Caco-2 (cell line): ENCODE data around the gene PPIE. TPM values are rescaled to one million over a fixed set of nuclear protein-coding genes. Genes with fewer than 3 reads are reported as not detected.
"Not testable (repeated sequence)": the region's sequence is repeated elsewhere in the genome, so short reads cannot be mapped to it uniquely, and the experiment has no call there.

Experiments
- BruUV-seq: library from RNA; stranded (reverse); fragments of 400-500 nt; replicated peaks from 2 replicates; lab custom pipeline; 2021; lab: Mats Ljungman, UMichigan
- CTCF ChIA-PET: fragments of 300-600 bp; sonication (Branson Sonifier 250); formaldehyde crosslinking; loops from one replicate; lab custom pipeline; 2022; ENCODE audit warnings: antibody characterized with exemption; lab: Charles Lee
- POLR2A ChIA-PET: fragments of 300-600 bp; sonication (Branson Sonifier 250); formaldehyde crosslinking; loops from one replicate; lab custom pipeline; 2022; ENCODE audit warnings: antibody characterized with exemption; lab: Charles Lee
- DNase-seq, 2 experiments: peaks; one replicate each; pipeline versions ENCODE4 v3.0.0 to v3.0.0-alpha.2; 2020 to 2022
- H3K27me3 ChIP-seq: replicated peaks from 2 replicates; pipeline ENCODE4 v1.6.0; 2011; ENCODE audit warnings: low read length; ENCODE audit not compliant: control insufficient read depth, insufficient read depth
- H3K36me3 ChIP-seq: 2 replicates; pipeline ENCODE4 v1.5.1; 2011; ENCODE audit warnings: low read length; ENCODE audit not compliant: control insufficient read depth, insufficient read depth
- H3K4me1 ChIP-seq: fragments of 250-450 bp; sonication (Bioruptor Pico); 2 replicates; pipeline ENCODE4 v1.5.1; 2020; ENCODE audit warnings: mild to moderate bottlenecking
- H3K4me3 ChIP-seq: 2 replicates; pipeline ENCODE4 v1.5.1; 2011; ENCODE audit warnings: low read depth, mild to moderate bottlenecking, control low read depth, low read length
- H3K9me3 ChIP-seq: fragments of 250-450 bp; sonication (Bioruptor Pico); 2 replicates; pipeline ENCODE4 v1.5.1; 2020; ENCODE audit warnings: mild to moderate bottlenecking, moderate library complexity
- H3K27ac Mint-ChIP-seq: one replicate; pipeline ENCODE4 v1.8.0; 2022; ENCODE audit warnings: mixed read lengths; ENCODE audit not compliant: unreplicated experiment
- H3K27me3 Mint-ChIP-seq: one replicate; pipeline ENCODE4 v1.8.0; 2022; ENCODE audit warnings: mixed read lengths; ENCODE audit not compliant: insufficient read depth, unreplicated experiment
- H3K36me3 Mint-ChIP-seq: one replicate; pipeline ENCODE4 v1.8.0; 2022; ENCODE audit warnings: mild to moderate bottlenecking, mixed read lengths; ENCODE audit not compliant: insufficient read depth, unreplicated experiment
- H3K4me1 Mint-ChIP-seq: one replicate; pipeline ENCODE4 v1.8.0; 2022; ENCODE audit warnings: low read depth, mixed read lengths; ENCODE audit not compliant: unreplicated experiment
- H3K4me3 Mint-ChIP-seq: one replicate; pipeline ENCODE4 v1.8.0; 2022; ENCODE audit warnings: mild to moderate bottlenecking, moderate library complexity, mixed read lengths; ENCODE audit not compliant: unreplicated experiment
- H3K9me3 Mint-ChIP-seq: one replicate; pipeline ENCODE4 v1.8.0; 2022; ENCODE audit warnings: mixed read lengths; ENCODE audit not compliant: unreplicated experiment
- CTCF ChIP-seq, 2 experiments: fragments of 200-600 bp in 1 of 2; IDR thresholded peaks; 1 replicate in 1 of 2; 2 replicates in 1 of 2; pipeline versions ENCODE4 v1.5.1 to v1.8.0; 2011 to 2022; ENCODE audit warnings: antibody characterized with exemption in 1 of 2, control low read depth in 1 of 2, inconsistent platforms in 1 of 2, low read depth in 1 of 2, low read length in 1 of 2, mild to moderate bottlenecking in 1 of 2, moderate library complexity in 1 of 2; ENCODE audit not compliant: insufficient read depth in 1 of 2, severe bottlenecking in 1 of 2, unreplicated experiment in 1 of 2
- intact Hi-C: fragments of 100-400 bp; cut with micrococcal nuclease; formaldehyde crosslinking; loops from one replicate; pipeline ENCODE4 v1.10.0; 2022; ENCODE audit not compliant: unreplicated experiment
- total RNA-seq: library from RNA; stranded (reverse); gene quantifications from 2 replicates; pipeline ENCODE4 v1.2.3, GENCODE V29; 2022

Gene PPIE
- total RNA-seq, 1 experiment from 2014 or later = 39.2 TPM

DNA sequence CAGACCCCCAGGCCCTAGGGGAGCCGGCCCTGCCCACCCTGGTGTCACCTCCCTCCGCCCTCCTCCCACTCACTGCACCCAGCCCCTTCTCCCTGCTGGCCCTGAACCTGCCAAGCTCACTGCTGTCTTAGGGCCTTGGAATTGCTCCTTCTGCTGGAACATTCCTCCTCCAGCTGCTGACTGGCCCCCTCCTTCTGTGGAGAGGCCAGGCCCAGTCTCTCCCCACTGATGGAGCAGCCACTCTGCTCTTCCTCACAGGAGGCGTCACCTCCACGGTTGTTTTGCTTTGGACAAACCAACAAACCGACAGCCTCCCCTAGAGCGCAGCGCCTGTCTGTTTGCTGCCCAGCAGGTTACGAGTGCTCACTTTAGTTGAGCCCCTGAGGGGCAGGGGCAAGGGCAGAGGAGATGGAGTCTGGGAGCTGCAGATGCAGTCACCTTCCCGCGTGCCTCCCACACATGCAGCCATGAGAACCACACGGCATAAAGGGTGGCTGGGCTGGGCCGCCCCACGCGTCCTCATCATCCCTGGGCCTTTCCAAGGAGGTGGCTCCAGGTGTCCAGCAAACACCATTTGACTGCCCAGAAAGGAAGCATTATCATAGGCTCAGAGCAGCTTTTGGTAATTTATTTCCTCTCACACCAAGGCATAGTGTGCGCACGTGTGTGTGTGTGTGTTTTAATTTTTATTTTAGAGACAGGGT is 23.0 kb downstream of the PPIE start:
- intact Hi-C loops = no loop called here
- Mint-ChIP-seq H3K27me3 (no peaks in the 10 kb centered on the region), H3K9me3 (no peaks in the 10 kb centered on the region), H3K36me3 (peaks cover 6% of the 10 kb centered on the region), H3K4me3 (no peak overlapping the region), H3K27ac (no peak overlapping the region), H3K4me1 (no peaks in the 10 kb centered on the region)
- CTCF ChIA-PET = no interaction called here
- H3K9me3 ChIP-seq = no peaks in the 10 kb centered on the region
- POLR2A ChIA-PET = no interaction called here
- DNase-seq = no peak
- H3K36me3 ChIP-seq = no peaks in the 10 kb centered on the region
- no peak overlapping the region for H3K4me3 ChIP-seq
- TF ChIP-seq CTCF (IDR thresholded peaks at IDR 0.05; ENCODE audit: insufficient read depth in 1 of 2, low read depth in 1 of 2, low read length in 1 of 2, severe bottlenecking in 1 of 2, unreplicated experiment in 1 of 2) = no peak
- H3K27me3 ChIP-seq = no peaks in the 10 kb centered on the region
- BruUV-seq = no TSS peak
- H3K4me1 ChIP-seq = no peaks in the 10 kb centered on the region

- no peaks in the 10 kb centered on the region for H3K4me1 Mint-ChIP-seq
- intact Hi-C loops = no loop called here
- CTCF ChIA-PET = no interaction called here
These were observed 24.2 kb downstream of the PPIE start for GRCh38 chr1:39762550-39763540.

GRCh38 chr1:39763619-39764374 is 25.1 kb downstream of the PPIE start:
- H3K4me3 Mint-ChIP-seq, CTCF ChIA-PET, POLR2A ChIA-PET, H3K27me3 Mint-ChIP-seq, intact Hi-C loops, H3K9me3 Mint-ChIP-seq, BruUV-seq, H3K9me3 ChIP-seq, H3K27ac Mint-ChIP-seq, H3K4me1 ChIP-seq, H3K27me3 ChIP-seq, H3K4me3 ChIP-seq, H3K36me3 Mint-ChIP-seq, DNase-seq, H3K36me3 ChIP-seq, H3K4me1 Mint-ChIP-seq: not testable (repeated sequence)

More at GRCh38 chr1:39762550-39763540, 24.2 kb downstream of the PPIE start:
- Histone ChIP-seq H3K36me3 (no peaks in the 10 kb centered on the region), H3K9me3 (no peaks in the 10 kb centered on the region), H3K27me3 (no peaks in the 10 kb centered on the region), H3K4me3 (no peak overlapping the region), H3K4me1 (no peaks in the 10 kb centered on the region)
- peaks cover 6% of the 10 kb centered on the region for H3K36me3 Mint-ChIP-seq
- BruUV-seq = no TSS peak
- H3K27me3 Mint-ChIP-seq = no peaks in the 10 kb centered on the region
- no peak overlapping the region for H3K4me3 Mint-ChIP-seq
- TF ChIP-seq CTCF (IDR thresholded peaks at IDR 0.05; ENCODE audit: insufficient read depth in 1 of 2, low read depth in 1 of 2, low read length in 1 of 2, severe bottlenecking in 1 of 2, unreplicated experiment in 1 of 2) = no peak
- no peaks in the 10 kb centered on the region for H3K9me3 Mint-ChIP-seq
- H3K27ac Mint-ChIP-seq = no peak overlapping the region
- POLR2A ChIA-PET = no interaction called here
- DNase-seq = no peak

- H3K36me3 ChIP-seq, H3K9me3 Mint-ChIP-seq, CTCF ChIA-PET, H3K27ac Mint-ChIP-seq, H3K9me3 ChIP-seq, H3K27me3 Mint-ChIP-seq, H3K36me3 Mint-ChIP-seq, H3K4me1 Mint-ChIP-seq, intact Hi-C loops, H3K27me3 ChIP-seq, H3K4me1 ChIP-seq, BruUV-seq, POLR2A ChIA-PET, H3K4me3 ChIP-seq, H3K4me3 Mint-ChIP-seq, DNase-seq: not testable (repeated sequence)
These were observed 25.8 kb downstream of the PPIE start for GRCh38 chr1:39764512-39764911.

- DNase-seq, H3K4me3 ChIP-seq, H3K36me3 Mint-ChIP-seq, H3K27ac Mint-ChIP-seq, H3K27me3 Mint-ChIP-seq, POLR2A ChIA-PET, H3K4me1 ChIP-seq, BruUV-seq, H3K9me3 ChIP-seq, H3K36me3 ChIP-seq, H3K4me3 Mint-ChIP-seq, H3K4me1 Mint-ChIP-seq, H3K27me3 ChIP-seq, intact Hi-C loops, H3K9me3 Mint-ChIP-seq, CTCF ChIA-PET: not testable (repeated sequence)
These were observed 27.8 kb downstream of the PPIE start for GRCh38 chr1:39766466-39766865.
